GM18520 (cell line): ENCODE results near the gene PAXIP1.
"Not testable (repeated sequence)": the region's sequence is repeated elsewhere in the genome, so short reads cannot be mapped to it uniquely, and the experiment has no call there.

Experiments
- ATAC-seq: cut with Tn5 transposase; IDR thresholded peaks from one replicate; pipeline ENCODE4 v1.9.1; 2021; ENCODE audit not compliant: unreplicated experiment

The PAXIP1 gene

GRCh38 chr7:155003092-155003375 is at the start of gene PAXIP1:
Gene PAXIP1, minus strand, starts transcription at chr7:155003124. Its CDS starts 195 bp downstream, at chr7:155002929.
- ATAC-seq = peak; percentile 48

GRCh38 chr7:155051355-155051754 is 48.4 kb upstream of the PAXIP1 start:
- ATAC-seq = no peak

- ATAC-seq = no peak
Measured at GRCh38 chr7:155048006-155048405, 45.1 kb upstream of the PAXIP1 start.

GRCh38 chr7:155043756-155044155 is 40.8 kb upstream of the PAXIP1 start:
- ATAC-seq = no peak

GRCh38 chr7:155038335-155038734 is 35.4 kb upstream of the PAXIP1 start:
- ATAC-seq = no peak

- ATAC-seq = not testable (repeated sequence)
Measured at GRCh38 chr7:155034495-155034894, 31.6 kb upstream of the PAXIP1 start.

- ATAC-seq = no peak
Measured at GRCh38 chr7:155032978-155033377, 30.1 kb upstream of the PAXIP1 start.

- no peak for ATAC-seq
Measured at GRCh38 chr7:155027879-155028278, 25.0 kb upstream of the PAXIP1 start.

GRCh38 chr7:155021699-155022145 is 18.8 kb upstream of the PAXIP1 start:
- no peak for ATAC-seq

GRCh38 chr7:155020996-155021395 is 18.1 kb upstream of the PAXIP1 start:
- ATAC-seq = no peak

GRCh38 chr7:155017834-155018233 is 14.9 kb upstream of the PAXIP1 start:
- ATAC-seq = no peak

- no peak for ATAC-seq
Measured at GRCh38 chr7:155011086-155011485, 8.2 kb upstream of the PAXIP1 start.

- ATAC-seq = no peak
Measured at GRCh38 chr7:155009570-155010157, 6.7 kb upstream of the PAXIP1 start.

- ATAC-seq = no peak
Measured at GRCh38 chr7:155007947-155008346, 5.0 kb upstream of the PAXIP1 start.

GRCh38 chr7:155003376-155004214 is 671 bp upstream of the PAXIP1 start:
- ATAC-seq = peak; percentile 60

GRCh38 chr7:155002411-155003091 is 373 bp downstream of the PAXIP1 start:
- peak; percentile 10 for ATAC-seq

GRCh38 chr7:155001756-155002410 is 1.0 kb downstream of the PAXIP1 start:
- no peak for ATAC-seq

GRCh38 chr7:155000795-155001194 is 2.1 kb downstream of the PAXIP1 start:
- no peak for ATAC-seq

GRCh38 chr7:154998481-154998880 is 4.4 kb downstream of the PAXIP1 start:
- no peak for ATAC-seq

- no peak for ATAC-seq
Measured at GRCh38 chr7:154997840-154998370, 5.0 kb downstream of the PAXIP1 start.

- no peak for ATAC-seq
Measured at GRCh38 chr7:154996756-154997155, 6.2 kb downstream of the PAXIP1 start.
